Hepatocyte (in vitro differentiated cells): ENCODE measurements around the gene PCNX3. TPM values are rescaled to one million over a fixed set of nuclear protein-coding genes. Genes with fewer than 3 reads are reported as not detected.

ENCODE experiments used
- DNase-seq: peaks from one replicate; pipeline ENCODE4 v3.0.0-alpha.2; 2016; ENCODE audit warnings: low spot score
- H2AFZ ChIP-seq: fragments of 200-600 bp; sonication (generic); 2 replicates; pipeline ENCODE4 v1.6.0; 2016; ENCODE audit warnings: antibody characterized with exemption, mild to moderate bottlenecking
- H3K27ac ChIP-seq: fragments of 200-600 bp; sonication (generic); 2 replicates; pipeline ENCODE4 v1.5.1; 2016; ENCODE audit warnings: mild to moderate bottlenecking
- H3K27me3 ChIP-seq: fragments of 200-600 bp; sonication (generic); 2 replicates; pipeline ENCODE4 v1.6.1; 2016
- H3K36me3 ChIP-seq: fragments of 200-600 bp; sonication (generic); replicated peaks from 2 replicates; pipeline ENCODE4 v1.5.1; 2016; ENCODE audit warnings: low read depth; ENCODE audit not compliant: insufficient read depth
- H3K4me1 ChIP-seq: fragments of 200-600 bp; sonication (generic); 2 replicates; pipeline ENCODE4 v1.5.1; 2016; ENCODE audit warnings: mild to moderate bottlenecking, moderate library complexity; ENCODE audit not compliant: insufficient read depth
- H3K4me2 ChIP-seq: fragments of 200-600 bp; sonication (generic); 2 replicates; pipeline ENCODE4 v1.6.0; 2016
- H3K4me3 ChIP-seq: fragments of 200-600 bp; sonication (generic); 2 replicates; pipeline ENCODE4 v1.5.1; 2016; ENCODE audit warnings: mild to moderate bottlenecking
- H3K79me2 ChIP-seq: fragments of 200-600 bp; sonication (generic); 2 replicates; pipeline ENCODE4 v1.6.0; 2017; ENCODE audit warnings: mild to moderate bottlenecking
- H3K9me2 ChIP-seq: fragments of 200-600 bp; sonication (generic); replicated peaks from 2 replicates; pipeline ENCODE4 v1.6.0; 2017; ENCODE audit warnings: mild to moderate bottlenecking; ENCODE audit not compliant: insufficient read depth
- H3K9me3 ChIP-seq: fragments of 200-600 bp; sonication (generic); 2 replicates; pipeline ENCODE4 v1.5.1; 2016; ENCODE audit warnings: low read depth, mild to moderate bottlenecking
- H4K20me1 ChIP-seq: fragments of 200-600 bp; sonication (generic); 2 replicates; pipeline ENCODE4 v1.6.0; 2016; ENCODE audit warnings: mild to moderate bottlenecking; ENCODE audit not compliant: insufficient read depth, poor library complexity, severe bottlenecking
- EZH2 ChIP-seq: fragments of 200-600 bp; sonication (generic); IDR thresholded peaks from 2 replicates; pipeline ENCODE4 v1.6.1; 2016; ENCODE audit warnings: antibody characterized with exemption, mild to moderate bottlenecking, borderline replicate concordance
- EZH2phosphoT487 ChIP-seq: fragments of 200-600 bp; sonication (generic); IDR thresholded peaks from one replicate; pipeline ENCODE4 v1.6.1; 2018; ENCODE audit warnings: antibody characterized with exemption, mild to moderate bottlenecking, low read depth, moderate library complexity; ENCODE audit not compliant: unreplicated experiment, severe bottlenecking
- WGBS: methylation state at CpG from one replicate; pipeline ENCODE4 v1.1.6; 2016; ENCODE audit warnings: low lambda C conversion rate; ENCODE audit errors: missing lambda C conversion rate; 5-methylcytosine and 5-hydroxymethylcytosine counted together
- polyA plus RNA-seq: library from polyadenylated mRNA; unstranded; fragments of >200 nt; fragmentation: Nextera tagmentation; extraction: Ambion mirVana; gene quantifications from 2 replicates; pipeline ENCODE4 v1.2.1, GENCODE V29; 2016
- total RNA-seq: library from RNA; depleted of rRNA; stranded (reverse); fragments of >200 nt; gene quantifications from 2 replicates; pipeline ENCODE4 v1.2.3, GENCODE V29; 2014
- TF ChIP-seq, protein P1 (sequence below): fragments of 200-600 bp; sonication (generic); IDR thresholded peaks from 2 replicates; pipeline ENCODE4 v1.5.1; 2016; ENCODE audit warnings: antibody characterized with exemption, mild to moderate bottlenecking; ENCODE audit not compliant: poor library complexity

PCNX3 gene
- total and polyA plus RNA-seq, 2 experiments from 2014 or later = 20.0 to 27.4 TPM

DNA sequence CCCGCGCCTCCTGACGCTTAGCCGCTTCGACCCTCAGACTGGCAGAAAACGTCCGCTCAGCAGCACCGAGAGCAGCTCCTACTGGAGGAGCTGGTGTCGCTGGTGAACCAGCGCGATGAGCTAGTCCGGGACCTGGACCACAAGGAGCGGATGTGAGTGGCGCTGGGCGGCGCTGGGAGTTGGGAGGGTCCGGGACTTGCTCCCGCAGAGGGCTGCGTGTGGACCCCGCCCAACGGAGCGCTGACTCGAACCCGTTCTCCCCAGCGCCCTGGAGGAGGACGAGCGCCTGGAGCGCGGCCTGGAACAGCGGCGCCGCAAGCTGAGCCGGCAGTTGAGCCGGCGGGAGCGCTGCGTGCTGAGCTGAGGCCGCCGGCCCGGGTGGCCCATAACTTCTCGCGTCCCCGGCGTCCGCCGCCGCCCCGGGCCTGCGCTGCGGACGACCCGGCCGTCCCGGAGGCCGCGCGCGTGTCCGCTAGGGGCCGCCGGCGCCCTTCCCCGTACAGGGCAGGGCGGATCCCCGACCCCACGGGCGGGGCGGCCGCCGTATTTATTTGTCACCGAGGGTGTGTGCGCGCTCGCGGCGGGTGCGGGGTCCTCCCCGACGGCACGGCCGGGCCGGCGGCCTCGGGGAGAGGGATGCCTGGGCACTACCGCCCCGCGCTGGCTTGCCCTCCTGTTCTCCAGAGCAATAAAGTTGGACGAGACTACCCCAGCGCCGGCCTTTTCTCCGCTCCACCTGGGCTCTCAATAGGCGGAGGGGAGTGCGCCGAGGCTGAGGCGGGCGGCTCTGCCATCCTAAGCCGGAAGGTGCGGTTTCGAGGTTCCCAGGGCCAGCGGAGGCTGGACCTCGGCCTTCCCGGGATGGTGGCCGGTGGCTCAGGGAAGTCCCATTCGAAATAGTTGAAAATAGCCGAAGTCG is 23.4 kb upstream of the PCNX3 start:
- no peaks in the 10 kb centered on the region for H3K36me3 ChIP-seq
- H3K4me2 ChIP-seq = peak overlapping the region; percentile 75
- H3K9me2 ChIP-seq = no peaks in the 10 kb centered on the region
- DNase-seq = peak; percentile 70
- H4K20me1 ChIP-seq = no peaks in the 10 kb centered on the region
- H3K27me3 ChIP-seq = no peaks in the 10 kb centered on the region
- TF ChIP-seq, protein P1, sequence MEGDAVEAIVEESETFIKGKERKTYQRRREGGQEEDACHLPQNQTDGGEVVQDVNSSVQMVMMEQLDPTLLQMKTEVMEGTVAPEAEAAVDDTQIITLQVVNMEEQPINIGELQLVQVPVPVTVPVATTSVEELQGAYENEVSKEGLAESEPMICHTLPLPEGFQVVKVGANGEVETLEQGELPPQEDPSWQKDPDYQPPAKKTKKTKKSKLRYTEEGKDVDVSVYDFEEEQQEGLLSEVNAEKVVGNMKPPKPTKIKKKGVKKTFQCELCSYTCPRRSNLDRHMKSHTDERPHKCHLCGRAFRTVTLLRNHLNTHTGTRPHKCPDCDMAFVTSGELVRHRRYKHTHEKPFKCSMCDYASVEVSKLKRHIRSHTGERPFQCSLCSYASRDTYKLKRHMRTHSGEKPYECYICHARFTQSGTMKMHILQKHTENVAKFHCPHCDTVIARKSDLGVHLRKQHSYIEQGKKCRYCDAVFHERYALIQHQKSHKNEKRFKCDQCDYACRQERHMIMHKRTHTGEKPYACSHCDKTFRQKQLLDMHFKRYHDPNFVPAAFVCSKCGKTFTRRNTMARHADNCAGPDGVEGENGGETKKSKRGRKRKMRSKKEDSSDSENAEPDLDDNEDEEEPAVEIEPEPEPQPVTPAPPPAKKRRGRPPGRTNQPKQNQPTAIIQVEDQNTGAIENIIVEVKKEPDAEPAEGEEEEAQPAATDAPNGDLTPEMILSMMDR = peak; percentile 26
- TF ChIP-seq EZH2phosphoT487 = no peak
- H3K4me3 ChIP-seq = peak overlapping the region; percentile 16
- peaks cover 13% of the 10 kb centered on the region for H3K4me1 ChIP-seq
- no peak overlapping the region for H3K27ac ChIP-seq
- 14% methylated on average over 68 of the region's 106 CpGs for WGBS
- H3K9me3 ChIP-seq = no peaks in the 10 kb centered on the region
- peak overlapping the region; percentile 21 for H2AFZ ChIP-seq
- no peaks in the 10 kb centered on the region for H3K79me2 ChIP-seq

- H3K27ac ChIP-seq = no peak overlapping the region
- peaks cover 13% of the 10 kb centered on the region for H3K4me1 ChIP-seq
Observed at GRCh38 chr11:65592858-65593517, 22.6 kb upstream of the PCNX3 start.

GRCh38 chr11:65593518-65594414 is 21.8 kb upstream of the PCNX3 start:
- TF ChIP-seq, protein P1 = peak; percentile 47
- TF ChIP-seq EZH2 = no peak
- Histone ChIP-seq H3K9me2 (no peaks in the 10 kb centered on the region), H2AFZ (no peak overlapping the region), H3K4me1 (peaks cover 13% of the 10 kb centered on the region), H3K4me2 (no peak overlapping the region), H3K27ac (no peak overlapping the region), H3K27me3 (no peaks in the 10 kb centered on the region), H3K9me3 (no peaks in the 10 kb centered on the region), H3K36me3 (no peaks in the 10 kb centered on the region), H3K79me2 (no peaks in the 10 kb centered on the region), H4K20me1 (no peaks in the 10 kb centered on the region), H3K4me3 (no peak overlapping the region)
- DNase-seq = no peak
- 90% methylated on average over 26 of the region's 26 CpGs for WGBS

More at GRCh38 chr11:65592858-65593517, 22.6 kb upstream of the PCNX3 start:
- no peak overlapping the region for H3K4me3 ChIP-seq
- H3K9me3 ChIP-seq = no peaks in the 10 kb centered on the region
- H3K36me3 ChIP-seq = no peaks in the 10 kb centered on the region
- TF ChIP-seq EZH2 (no peak), EZH2phosphoT487 (no peak)
- TF ChIP-seq, protein P1 = no peak
- no peaks in the 10 kb centered on the region for H3K9me2 ChIP-seq
- no peaks in the 10 kb centered on the region for H4K20me1 ChIP-seq
- H2AFZ ChIP-seq = no peak overlapping the region
- peak overlapping the region; percentile 75 for H3K4me2 ChIP-seq
- no peaks in the 10 kb centered on the region for H3K79me2 ChIP-seq
- 75% methylated on average over 22 of the region's 22 CpGs for WGBS
- no peak for DNase-seq
- no peaks in the 10 kb centered on the region for H3K27me3 ChIP-seq
